CD4-positive, alpha-beta memory T cell (primary cell): ENCODE results near the gene TNC. TPM values are rescaled to one million over a fixed set of nuclear protein-coding genes. Genes with fewer than 3 reads are reported as not detected.

Experiments
- CTCF ChIA-PET: fragments of 350-600 bp; sonication (Branson Sonifier 250); formaldehyde crosslinking; loops from one replicate; lab custom pipeline; 2021; ENCODE audit warnings: inconsistent platforms; ENCODE audit not compliant: partially characterized antibody; lab: Charles Lee
- POLR2A ChIA-PET: fragments of 350-600 bp; sonication (Branson Sonifier 250); formaldehyde crosslinking; loops from one replicate; lab custom pipeline; 2021; ENCODE audit not compliant: partially characterized antibody; lab: Charles Lee
- DNase-seq, 5 donors: peaks; one replicate each; pipeline versions ENCODE4 v3.0.0 to v3.0.0-alpha.2; 2020 to 2022; ENCODE audit warnings: mixed read lengths in 1 of 5
- H3K27ac ChIP-seq: one replicate; pipeline ENCODE4 v1.7.0; 2013; ENCODE audit warnings: low read depth, low read length
- H3K27me3 ChIP-seq: 2 replicates; pipeline ENCODE4 v1.7.0; 2013; ENCODE audit warnings: mild to moderate bottlenecking, low read length, moderate library complexity; ENCODE audit not compliant: insufficient read depth
- H3K36me3 ChIP-seq: 2 replicates; pipeline ENCODE4 v1.7.0; 2013; ENCODE audit warnings: mild to moderate bottlenecking, low read length, moderate library complexity; ENCODE audit not compliant: insufficient read depth
- H3K4me1 ChIP-seq: 2 replicates; pipeline ENCODE4 v1.7.0; 2013; ENCODE audit warnings: mild to moderate bottlenecking, low read length, moderate library complexity; ENCODE audit not compliant: insufficient read depth
- H3K4me3 ChIP-seq, 2 donors: one replicate each; pipeline ENCODE4 v1.7.0; 2013; ENCODE audit warnings: low read length in 2 of 2, mild to moderate bottlenecking in 1 of 2
- H3K9me3 ChIP-seq, 2 donors: one replicate each; pipeline ENCODE4 v1.7.0; 2013; ENCODE audit warnings: low read length in 2 of 2, control low read depth in 1 of 2; ENCODE audit not compliant: control insufficient read depth in 1 of 2
- H3K27ac Mint-ChIP-seq, 7 donors: one replicate each; pipeline ENCODE4 v1.8.0; 2020 to 2021; ENCODE audit warnings: mixed read lengths in 7 of 7, mild to moderate bottlenecking in 6 of 7, inconsistent platforms in 3 of 7, moderate library complexity in 3 of 7
- H3K27me3 Mint-ChIP-seq, 2 donors: one replicate each; pipeline ENCODE4 v1.8.0; 2020 to 2021; ENCODE audit warnings: mixed read lengths in 2 of 2
- H3K36me3 Mint-ChIP-seq, 2 donors: one replicate each; pipeline ENCODE4 v1.8.0; 2020 to 2021; ENCODE audit warnings: mixed read lengths in 2 of 2, inconsistent platforms in 1 of 2, mild to moderate bottlenecking in 1 of 2
- H3K4me1 Mint-ChIP-seq, 4 donors: one replicate each; pipeline ENCODE4 v1.8.0; 2020 to 2021; ENCODE audit warnings: mixed read lengths in 4 of 4, mild to moderate bottlenecking in 1 of 4
- H3K4me3 Mint-ChIP-seq, 8 donors: one replicate each; pipeline ENCODE4 v1.8.0; 2020 to 2021; ENCODE audit warnings: mixed read lengths in 8 of 8, mild to moderate bottlenecking in 7 of 8, moderate library complexity in 6 of 8, inconsistent platforms in 3 of 8
- H3K9me3 Mint-ChIP-seq, 8 donors: one replicate each; pipeline ENCODE4 v1.8.0; 2020 to 2021; ENCODE audit warnings: mixed read lengths in 8 of 8, mild to moderate bottlenecking in 5 of 8, inconsistent platforms in 3 of 8, moderate library complexity in 1 of 8
- intact Hi-C: fragments of 100-400 bp; cut with micrococcal nuclease; formaldehyde crosslinking; loops from one replicate; pipeline ENCODE4 v1.15.1; 2023
- polyA plus RNA-seq, 2 donors: library from polyadenylated mRNA; unstranded; fragments of 300-500 nt; fragmentation: Illumina TruSeq; gene quantifications; one replicate each; pipeline ENCODE4 v1.2.3, GENCODE V29; 2021
- total RNA-seq, 2 experiments: library from RNA; stranded (reverse); gene quantifications; one replicate each; pipeline ENCODE4 v1.2.3, GENCODE V29; 2021

TNC gene
- not detected for total RNA-seq
- polyA plus RNA-seq = not detected

GRCh38 chr9:115117999-115118878 lies at the start of gene TNC:
TNC (minus strand) TSS chr9:115118157; CDS start chr9:115091018, 27,139 bp downstream.
- Mint-ChIP-seq H3K27me3 (peaks cover 29 to 57% of the 10 kb centered on the region in 2 donors), H3K9me3 (no peaks in the 10 kb centered on the region), H3K4me1 (peaks cover 0 to 7% (median 0%) of the 10 kb centered on the region in 4 donors), H3K36me3 (no peaks in the 10 kb centered on the region), H3K27ac (no peak within 1 kb of the TSS), H3K4me3 (peak within 1 kb of the TSS in 2 of 8 donors; percentile 6 to 51)
- Histone ChIP-seq H3K9me3 (no peaks in the 10 kb centered on the region), H3K27me3 (peaks cover 11% of the 10 kb centered on the region), H3K4me1 (no peaks in the 10 kb centered on the region), H3K36me3 (no peaks in the 10 kb centered on the region), H3K27ac (no peak within 1 kb of the TSS), H3K4me3 (no peak within 1 kb of the TSS)
- CTCF ChIA-PET = interaction anchor here (0.7 kb wide), 1 partner anchor 20 kb away, joined by 3 read pairs; no protein-coding TSS in a partner anchor
- intact Hi-C loops = no loop called here
- POLR2A ChIA-PET = no interaction called here
- no peak for DNase-seq

DNA sequence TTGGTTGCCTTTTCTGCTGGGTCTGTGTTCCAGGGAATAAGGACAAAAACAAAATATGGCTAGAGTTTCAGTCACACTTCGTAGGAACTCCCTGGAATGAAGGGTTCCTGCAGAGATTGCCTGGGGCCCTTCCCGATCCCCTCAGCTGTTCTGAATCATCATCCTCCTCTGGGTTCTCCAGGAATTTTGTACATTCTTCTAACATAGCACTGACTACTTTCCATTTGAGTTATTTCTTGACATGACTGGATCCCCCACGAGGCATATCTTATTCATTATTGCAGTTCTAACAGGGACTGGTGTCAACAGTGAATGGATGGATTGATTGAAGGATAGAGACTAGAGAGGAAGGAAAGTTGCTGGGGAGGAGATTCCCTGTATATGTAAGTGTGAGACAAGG lies 49.2 kb upstream of the TNC start:
- Mint-ChIP-seq H3K36me3 (no peaks in the 10 kb centered on the region), H3K27ac (no peak overlapping the region), H3K4me1 (no peaks in the 10 kb centered on the region), H3K4me3 (no peak overlapping the region), H3K9me3 (peaks cover 0 to 3% (median 0%) of the 10 kb centered on the region in 8 donors), H3K27me3 (peaks cover 6 to 12% of the 10 kb centered on the region in 2 donors)
- no peaks in the 10 kb centered on the region for H3K36me3 ChIP-seq
- POLR2A ChIA-PET = no interaction called here
- no peak for DNase-seq
- intact Hi-C loops = no loop called here
- H3K4me3 ChIP-seq = no peak overlapping the region
- CTCF ChIA-PET = no interaction called here
- no peak overlapping the region for H3K27ac ChIP-seq
- no peaks in the 10 kb centered on the region for H3K4me1 ChIP-seq
- H3K27me3 ChIP-seq = no peaks in the 10 kb centered on the region
- H3K9me3 ChIP-seq = no peaks in the 10 kb centered on the region

- Histone ChIP-seq H3K27me3 (no peaks in the 10 kb centered on the region), H3K27ac (no peak overlapping the region), H3K9me3 (no peaks in the 10 kb centered on the region), H3K4me3 (no peak overlapping the region), H3K36me3 (no peaks in the 10 kb centered on the region), H3K4me1 (no peaks in the 10 kb centered on the region)
- Mint-ChIP-seq H3K36me3 (no peaks in the 10 kb centered on the region), H3K27ac (no peak overlapping the region), H3K27me3 (peaks cover 6 to 10% of the 10 kb centered on the region in 2 donors), H3K4me1 (no peaks in the 10 kb centered on the region), H3K4me3 (no peak overlapping the region), H3K9me3 (peaks cover 0 to 3% (median 0%) of the 10 kb centered on the region in 8 donors)
- CTCF ChIA-PET = no interaction called here
- no peak for DNase-seq
- intact Hi-C loops = no loop called here
- POLR2A ChIA-PET = no interaction called here
These were observed 47.3 kb upstream of the TNC start for GRCh38 chr9:115165233-115165632.

- no peak for DNase-seq
- intact Hi-C loops = no loop called here
- Histone ChIP-seq H3K36me3 (no peaks in the 10 kb centered on the region), H3K4me3 (no peak overlapping the region), H3K9me3 (no peaks in the 10 kb centered on the region), H3K27me3 (no peaks in the 10 kb centered on the region), H3K4me1 (no peaks in the 10 kb centered on the region), H3K27ac (no peak overlapping the region)
- Mint-ChIP-seq H3K27ac (no peak overlapping the region), H3K9me3 (peaks cover 0 to 3% (median 0%) of the 10 kb centered on the region in 8 donors), H3K4me1 (no peaks in the 10 kb centered on the region), H3K36me3 (no peaks in the 10 kb centered on the region), H3K27me3 (peaks cover 6 to 10% of the 10 kb centered on the region in 2 donors), H3K4me3 (no peak overlapping the region)
- POLR2A ChIA-PET = no interaction called here
- CTCF ChIA-PET = no interaction called here
These were observed 46.6 kb upstream of the TNC start for GRCh38 chr9:115164511-115164974.

DNA sequence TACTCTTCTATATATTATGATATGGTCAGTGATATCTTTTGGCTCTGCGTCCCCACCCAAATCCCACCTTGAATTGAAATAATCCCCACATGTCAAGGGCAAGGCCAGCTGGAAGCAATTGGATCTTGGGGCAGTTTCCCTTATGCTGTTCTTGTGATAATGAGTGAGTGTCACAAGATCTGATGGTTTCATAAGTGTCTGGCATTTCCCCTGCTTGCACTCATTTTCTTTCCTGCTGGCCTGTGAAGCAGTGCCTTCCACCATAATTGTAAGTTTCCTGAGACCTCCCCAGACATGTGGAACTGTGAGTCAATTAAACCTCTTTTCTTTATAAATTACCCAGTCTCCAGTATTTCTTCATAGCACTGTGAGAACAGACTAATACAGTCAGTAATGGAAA lies 45.0 kb upstream of the TNC start:
- H3K4me1 ChIP-seq = no peaks in the 10 kb centered on the region
- ChIA-PET POLR2A (no interaction called here), CTCF (no interaction called here)
- peaks cover 4 to 13% of the 10 kb centered on the region in 2 donors for H3K27me3 Mint-ChIP-seq
- intact Hi-C loops = no loop called here
- H3K27ac Mint-ChIP-seq = no peak overlapping the region
- no peak overlapping the region for H3K27ac ChIP-seq
- no peaks in the 10 kb centered on the region for H3K4me1 Mint-ChIP-seq
- H3K4me3 Mint-ChIP-seq = no peak overlapping the region
- H3K4me3 ChIP-seq = no peak overlapping the region
- H3K9me3 Mint-ChIP-seq = peaks cover 0 to 3% (median 0%) of the 10 kb centered on the region in 8 donors
- no peaks in the 10 kb centered on the region for H3K36me3 Mint-ChIP-seq
- H3K27me3 ChIP-seq = no peaks in the 10 kb centered on the region
- no peaks in the 10 kb centered on the region for H3K9me3 ChIP-seq
- H3K36me3 ChIP-seq = no peaks in the 10 kb centered on the region
- no peak for DNase-seq

GRCh38 chr9:115161446-115161845 lies 43.5 kb upstream of the TNC start:
- peaks cover 0 to 3% (median 0%) of the 10 kb centered on the region in 8 donors for H3K9me3 Mint-ChIP-seq
- Histone ChIP-seq H3K4me3 (no peak overlapping the region), H3K36me3 (no peaks in the 10 kb centered on the region), H3K27ac (no peak overlapping the region), H3K4me1 (no peaks in the 10 kb centered on the region), H3K27me3 (no peaks in the 10 kb centered on the region), H3K9me3 (no peaks in the 10 kb centered on the region)
- CTCF ChIA-PET = no interaction called here
- POLR2A ChIA-PET = no interaction called here
- H3K27ac Mint-ChIP-seq = peak overlapping the region in 1 of 7 donors; percentile 50
- peaks cover 0 to 1% (median 0%) of the 10 kb centered on the region in 4 donors for H3K4me1 Mint-ChIP-seq
- intact Hi-C loops = no loop called here
- no peak for DNase-seq
- peaks cover 4 to 14% of the 10 kb centered on the region in 2 donors for H3K27me3 Mint-ChIP-seq
- H3K36me3 Mint-ChIP-seq = no peaks in the 10 kb centered on the region
- no peak overlapping the region for H3K4me3 Mint-ChIP-seq

DNA sequence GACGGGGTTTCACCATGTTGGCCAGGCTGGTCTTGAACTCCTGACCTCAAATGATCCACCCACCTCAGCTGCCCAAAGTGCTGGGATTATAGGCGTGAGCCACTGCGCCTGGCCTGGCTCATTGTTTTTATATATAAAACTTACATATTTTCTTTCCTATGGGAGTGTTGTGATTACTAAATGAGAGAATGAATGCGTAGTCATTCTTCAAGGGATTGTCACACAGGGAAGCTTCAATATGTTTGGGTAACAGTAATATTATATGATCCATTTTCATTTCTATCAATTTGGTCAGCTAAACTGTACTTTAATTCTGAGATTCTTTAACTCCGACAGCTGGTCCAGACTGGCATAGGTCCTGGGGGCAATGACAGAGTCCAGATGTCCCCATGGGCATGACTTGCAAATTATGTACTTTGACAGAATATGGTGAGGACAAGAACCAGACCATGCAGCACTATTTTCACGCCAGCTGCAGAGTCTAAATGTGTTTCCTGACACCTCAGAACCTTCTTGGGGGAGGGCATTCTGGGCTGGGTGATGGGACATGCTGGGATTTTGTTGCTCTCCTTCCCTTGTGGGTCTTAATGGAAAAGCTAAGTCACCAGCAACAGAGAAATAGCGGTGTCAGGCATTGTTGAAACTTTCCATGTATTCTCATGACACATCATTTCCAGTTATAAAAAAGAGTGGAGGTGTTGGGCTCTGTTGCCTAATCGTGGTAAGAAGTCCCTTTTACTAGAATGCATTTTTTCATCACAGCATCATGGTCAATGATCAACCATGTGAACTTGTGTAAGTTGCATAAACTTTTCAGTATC lies 40.9 kb upstream of the TNC start:
- Histone ChIP-seq H3K27me3 (no peaks in the 10 kb centered on the region), H3K9me3 (no peaks in the 10 kb centered on the region), H3K27ac (no peak overlapping the region), H3K4me1 (no peaks in the 10 kb centered on the region), H3K36me3 (no peaks in the 10 kb centered on the region), H3K4me3 (no peak overlapping the region)
- intact Hi-C loops = no loop called here
- POLR2A ChIA-PET = no interaction called here
- Mint-ChIP-seq H3K36me3 (no peaks in the 10 kb centered on the region), H3K9me3 (peaks cover 0 to 2% (median 0%) of the 10 kb centered on the region in 8 donors), H3K4me3 (no peak overlapping the region), H3K4me1 (peaks cover 0 to 1% (median 0%) of the 10 kb centered on the region in 4 donors), H3K27ac (no peak overlapping the region), H3K27me3 (peaks cover 6 to 16% of the 10 kb centered on the region in 2 donors)
- CTCF ChIA-PET = no interaction called here
- no peak for DNase-seq
